OCI-LY3 (cell line): ENCODE data around the gene ZNF618.

Experiments
- CTCF ChIP-seq: fragments of 200-600, 300-600 bp; sonication (generic); IDR thresholded peaks from 2 replicates; pipeline ENCODE4 v1.5.1; 2014; ENCODE audit warnings: antibody characterized with exemption, low read length, low read depth
- EZH2phosphoT487 ChIP-seq: fragments of 200-600 bp; shearing (Covaris generic); IDR thresholded peaks from 2 replicates; pipeline ENCODE4 v1.6.1; 2018; ENCODE audit warnings: antibody characterized with exemption, mixed run types, low read depth

GRCh38 chr9:114088571-114089170 is 212.6 kb downstream of the ZNF618 start:
- TF ChIP-seq CTCF (no peak), EZH2phosphoT487 (no peak)
